DMS114 treated with DMSO at 0.1 percent for 48 hours (cell line): Measurements from ENCODE around the gene APOL6.
"Not testable (repeated sequence)": the region's sequence is repeated elsewhere in the genome, so short reads cannot be mapped to it uniquely, and the experiment has no call there.

Experiments
- DNase-seq: peaks from one replicate; lab custom pipeline; 2025; ENCODE audit not compliant: unreplicated experiment; lab: John Stamatoyannopoulos, UW

Gene APOL6

DNA sequence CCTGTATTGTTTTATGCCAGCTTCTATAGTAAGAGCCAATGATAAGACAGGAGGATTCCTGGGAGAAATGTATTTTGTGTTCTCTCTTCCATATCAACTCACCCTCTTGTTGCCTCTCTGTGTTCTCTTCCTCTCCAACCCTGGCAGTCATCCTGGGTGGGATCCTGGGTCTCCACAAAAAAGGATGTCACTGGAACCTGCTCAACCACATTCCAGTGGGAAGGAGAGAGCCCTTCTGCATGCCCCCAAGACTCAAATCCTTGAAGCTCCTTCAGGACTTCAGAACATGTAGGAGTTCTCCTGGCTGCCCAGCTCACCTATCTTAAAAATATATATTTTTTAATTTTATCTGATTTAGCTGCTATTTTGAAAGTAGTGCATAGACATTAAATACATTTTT is 26.1 kb downstream of the APOL6 start:
- no peak for DNase-seq

- not testable (repeated sequence) for DNase-seq
Measured at GRCh38 chr22:35676065-35676464, 27.8 kb downstream of the APOL6 start.

DNA sequence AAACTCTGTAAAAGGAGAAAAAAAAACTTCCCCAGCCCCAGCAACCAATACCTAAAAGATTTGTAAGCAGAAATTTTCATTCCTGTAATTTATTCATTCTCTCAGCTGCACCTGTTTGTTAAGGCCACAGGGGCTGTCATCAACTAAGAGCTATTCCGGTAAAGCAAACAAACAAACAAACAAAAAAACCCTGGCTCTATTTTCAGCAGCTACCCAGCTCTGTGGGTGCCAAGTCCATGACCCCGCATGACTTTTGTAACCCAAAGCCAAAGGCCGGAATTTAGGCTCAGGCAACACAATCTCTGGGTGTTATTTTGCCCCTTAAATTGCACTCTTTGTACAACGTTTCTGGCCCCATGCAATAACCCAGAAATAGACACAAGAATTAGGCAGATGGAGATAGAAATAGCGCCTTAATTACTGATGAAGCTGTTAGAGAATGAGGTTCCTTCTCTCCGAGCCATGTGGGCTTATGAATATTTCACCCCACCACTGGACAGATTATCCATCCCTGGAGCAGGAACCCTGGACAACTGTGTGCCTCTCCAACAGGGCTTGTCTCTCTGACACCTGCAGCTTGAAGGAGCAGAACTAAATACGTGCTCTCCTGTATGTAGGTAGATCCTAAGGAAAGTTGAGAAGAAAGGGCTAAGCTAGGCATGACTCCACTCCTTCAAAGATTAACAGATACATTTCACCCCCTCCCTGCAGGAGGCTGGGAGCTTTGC is 29.4 kb downstream of the APOL6 start:
- DNase-seq: no peak

- no peak for DNase-seq
Measured at GRCh38 chr22:35678836-35679235, 30.6 kb downstream of the APOL6 start.

DNA sequence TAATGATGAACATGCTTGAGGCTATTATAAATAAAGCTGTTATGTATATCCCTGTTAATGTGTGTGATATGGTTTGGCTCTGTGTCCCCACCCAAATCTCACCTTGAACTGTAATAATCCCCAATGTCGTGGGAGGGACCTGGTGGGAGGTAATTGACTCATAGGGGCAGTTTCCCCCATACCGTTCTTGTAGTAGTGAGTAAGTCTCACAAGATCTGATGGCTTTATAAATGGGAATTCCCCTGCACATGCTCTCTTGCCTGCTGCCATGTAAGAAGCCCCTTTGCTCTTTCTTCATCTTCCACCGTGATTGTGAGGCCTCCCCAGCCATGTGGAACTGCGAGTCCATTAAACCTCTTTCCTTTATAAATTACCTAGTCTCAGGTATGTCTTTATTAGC is 31.2 kb downstream of the APOL6 start:
- DNase-seq: not testable (repeated sequence)

DNA sequence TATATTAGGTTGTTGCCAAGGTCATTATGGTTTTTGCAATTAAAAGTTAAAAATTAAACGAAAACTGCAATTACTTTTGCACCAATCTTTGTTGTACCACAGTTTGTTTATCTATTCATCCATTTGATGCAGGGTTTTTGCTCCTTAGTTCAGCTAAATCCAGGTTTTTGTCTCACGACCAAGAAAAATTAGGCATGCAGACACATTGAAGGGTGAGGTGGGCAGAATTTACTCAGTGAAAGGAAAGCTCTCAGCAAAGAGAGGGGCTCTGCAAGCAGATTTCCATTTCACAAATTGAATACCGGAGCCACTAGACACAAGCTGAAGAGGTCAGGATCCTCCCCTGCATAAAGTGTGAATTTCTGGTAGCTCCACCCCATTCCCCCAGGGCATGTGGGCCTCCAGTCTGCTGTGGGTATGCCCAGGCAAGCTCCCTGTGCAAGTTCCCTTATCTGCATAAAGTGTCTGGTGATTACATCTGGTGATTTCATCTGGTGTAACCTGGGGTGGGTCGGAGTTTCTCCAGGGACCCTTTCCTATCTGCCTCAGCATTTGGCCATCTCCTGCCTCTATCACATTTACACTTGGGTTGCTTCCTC is 33.3 kb downstream of the APOL6 start:
- no peak for DNase-seq

- no peak for DNase-seq
Measured at GRCh38 chr22:35683560-35683959, 35.3 kb downstream of the APOL6 start.

DNA sequence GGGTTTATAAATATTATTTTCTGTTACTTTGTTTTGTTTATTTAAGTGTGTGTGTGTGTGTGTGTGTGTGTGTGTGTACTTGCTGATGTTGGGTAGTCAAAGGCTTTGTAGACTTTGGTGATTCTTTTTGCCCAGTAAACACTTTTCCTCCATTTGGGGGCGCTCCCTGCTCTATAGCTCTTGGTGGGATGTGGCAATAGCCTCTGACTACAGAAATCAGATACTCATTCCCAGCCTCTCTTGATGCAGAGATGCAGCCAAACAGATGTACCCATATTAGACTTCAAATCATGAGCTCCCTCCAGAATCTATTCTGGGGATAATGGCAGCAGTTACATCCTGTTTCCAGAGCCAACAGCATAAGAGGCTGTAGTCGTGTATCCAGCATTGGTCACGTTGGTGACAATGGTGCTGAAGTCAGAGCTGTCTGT is 36.0 kb downstream of the APOL6 start:
- DNase-seq: no peak

- DNase-seq: no peak
Measured at GRCh38 chr22:35684732-35685131, 36.5 kb downstream of the APOL6 start.

DNA sequence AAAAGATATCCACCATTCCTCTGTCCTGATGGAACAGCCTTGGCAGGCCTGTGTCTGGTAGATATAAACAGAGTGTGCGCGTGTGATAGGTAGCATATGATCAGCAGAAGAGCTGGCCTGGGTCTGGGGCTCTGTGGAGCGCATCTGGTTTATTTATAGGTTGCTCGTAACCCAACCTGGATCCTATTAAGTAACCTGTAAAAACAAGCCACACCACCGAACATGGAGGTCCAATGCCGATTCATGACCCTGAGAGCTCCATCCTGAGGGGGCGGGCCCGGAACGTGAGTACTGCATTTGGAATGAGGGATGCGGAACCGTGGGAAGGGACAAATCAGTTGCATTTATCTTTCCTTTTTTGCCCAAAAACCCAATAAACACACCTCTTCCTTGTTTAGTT is 37.5 kb downstream of the APOL6 start:
- no peak for DNase-seq

DNA sequence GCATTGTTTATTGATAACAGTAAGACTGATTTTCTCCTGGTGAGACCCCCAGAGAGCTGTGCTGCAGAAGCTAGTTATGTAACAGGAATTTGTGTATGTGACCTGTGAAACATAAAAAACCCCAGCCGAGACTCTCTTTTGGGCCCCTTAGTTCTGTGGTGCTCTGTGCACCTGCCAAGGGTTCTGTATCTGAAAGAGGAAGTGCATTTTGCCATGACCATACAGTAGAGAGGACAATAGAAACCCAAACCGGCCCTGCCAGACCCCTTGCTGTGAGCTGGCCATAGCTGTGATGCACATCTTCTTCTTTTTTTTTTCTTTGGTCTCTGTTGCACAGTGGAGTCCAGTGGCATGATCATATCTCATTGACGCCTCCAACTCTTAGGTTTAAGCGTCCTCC is 38.1 kb downstream of the APOL6 start:
- DNase-seq: no peak

DNA sequence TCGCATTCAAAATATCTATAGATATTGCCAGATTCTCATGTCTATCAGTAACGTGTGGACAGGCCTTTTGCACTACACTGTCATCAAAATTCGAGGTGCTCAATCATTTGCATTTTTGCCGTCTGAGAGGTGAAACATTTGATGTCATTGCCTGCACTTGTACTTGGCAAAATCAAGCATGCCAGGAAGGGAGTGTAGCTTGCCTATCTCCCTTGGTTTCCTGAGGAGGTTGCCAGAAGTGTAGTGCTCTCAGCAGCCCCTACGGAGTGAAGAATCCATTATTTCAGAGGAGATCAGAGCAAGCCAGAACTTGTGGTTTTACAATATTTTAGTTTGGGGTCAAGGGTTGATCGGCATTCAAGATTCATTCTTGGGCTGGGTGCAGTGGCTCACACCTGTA is 39.2 kb downstream of the APOL6 start:
- no peak for DNase-seq

- no peak for DNase-seq
Measured at GRCh38 chr22:35688913-35689675, 40.8 kb downstream of the APOL6 start.

- DNase-seq: no peak
Measured at GRCh38 chr22:35690001-35690400, 41.8 kb downstream of the APOL6 start.

GRCh38 chr22:35695202-35695601 is 47.0 kb downstream of the APOL6 start:
- no peak for DNase-seq

DNA sequence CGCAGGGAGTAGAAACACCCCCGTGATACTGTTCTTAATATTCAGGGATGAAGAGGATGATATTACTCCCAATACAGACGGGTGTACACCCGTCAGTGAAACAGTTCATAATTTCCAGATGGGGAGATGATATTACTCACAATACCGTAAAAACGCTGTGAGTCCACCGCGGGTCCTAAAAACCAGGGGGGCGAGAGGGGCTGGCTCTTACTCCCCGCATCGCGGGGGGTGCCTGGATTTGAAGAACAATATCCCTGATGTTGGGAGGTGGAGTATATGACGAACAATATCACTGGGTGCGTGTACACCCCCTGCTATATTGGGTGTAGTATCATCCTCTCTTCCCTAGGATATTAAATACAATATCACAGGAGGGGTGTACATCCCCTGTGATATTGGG is 48.9 kb downstream of the APOL6 start:
- no peak for DNase-seq

DNA sequence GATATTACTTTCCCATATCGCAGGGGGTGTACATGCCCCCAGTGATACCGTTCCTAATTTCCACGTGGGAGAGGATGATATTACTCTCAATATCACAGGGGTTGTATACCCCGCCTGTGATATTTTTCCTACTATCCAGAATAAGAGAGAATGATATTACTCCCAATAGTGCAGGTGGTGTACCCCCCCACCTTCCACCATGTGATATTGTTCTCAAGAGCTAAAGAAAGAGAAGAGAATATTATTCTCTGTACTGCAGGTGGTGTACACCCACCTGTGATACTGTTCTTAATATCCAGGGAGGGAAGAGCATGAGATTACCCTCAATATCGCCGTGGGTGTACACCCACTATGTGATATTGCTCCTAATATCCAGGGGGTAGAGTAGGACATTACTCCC is 51.6 kb downstream of the APOL6 start:
- DNase-seq: not testable (repeated sequence)

- no peak for DNase-seq
Measured at GRCh38 chr22:35703861-35704584, 55.8 kb downstream of the APOL6 start.

- DNase-seq: no peak
Measured at GRCh38 chr22:35705141-35705540, 56.9 kb downstream of the APOL6 start.

GRCh38 chr22:35708453-35708852 is 60.2 kb downstream of the APOL6 start:
- DNase-seq: no peak

GRCh38 chr22:35708917-35709316 is 60.7 kb downstream of the APOL6 start:
- no peak for DNase-seq
